Measurements from ENCODE around the gene GLT8D1.
A peak's percentile ranks its signal among the peaks of the same experiment; 100 is the strongest.
"Not testable (repeated sequence)": the region's sequence is repeated elsewhere in the genome, so short reads cannot be mapped to it uniquely, and the experiment has no call there.

Gene GLT8D1, protein sequence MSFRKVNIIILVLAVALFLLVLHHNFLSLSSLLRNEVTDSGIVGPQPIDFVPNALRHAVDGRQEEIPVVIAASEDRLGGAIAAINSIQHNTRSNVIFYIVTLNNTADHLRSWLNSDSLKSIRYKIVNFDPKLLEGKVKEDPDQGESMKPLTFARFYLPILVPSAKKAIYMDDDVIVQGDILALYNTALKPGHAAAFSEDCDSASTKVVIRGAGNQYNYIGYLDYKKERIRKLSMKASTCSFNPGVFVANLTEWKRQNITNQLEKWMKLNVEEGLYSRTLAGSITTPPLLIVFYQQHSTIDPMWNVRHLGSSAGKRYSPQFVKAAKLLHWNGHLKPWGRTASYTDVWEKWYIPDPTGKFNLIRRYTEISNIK

DNA sequence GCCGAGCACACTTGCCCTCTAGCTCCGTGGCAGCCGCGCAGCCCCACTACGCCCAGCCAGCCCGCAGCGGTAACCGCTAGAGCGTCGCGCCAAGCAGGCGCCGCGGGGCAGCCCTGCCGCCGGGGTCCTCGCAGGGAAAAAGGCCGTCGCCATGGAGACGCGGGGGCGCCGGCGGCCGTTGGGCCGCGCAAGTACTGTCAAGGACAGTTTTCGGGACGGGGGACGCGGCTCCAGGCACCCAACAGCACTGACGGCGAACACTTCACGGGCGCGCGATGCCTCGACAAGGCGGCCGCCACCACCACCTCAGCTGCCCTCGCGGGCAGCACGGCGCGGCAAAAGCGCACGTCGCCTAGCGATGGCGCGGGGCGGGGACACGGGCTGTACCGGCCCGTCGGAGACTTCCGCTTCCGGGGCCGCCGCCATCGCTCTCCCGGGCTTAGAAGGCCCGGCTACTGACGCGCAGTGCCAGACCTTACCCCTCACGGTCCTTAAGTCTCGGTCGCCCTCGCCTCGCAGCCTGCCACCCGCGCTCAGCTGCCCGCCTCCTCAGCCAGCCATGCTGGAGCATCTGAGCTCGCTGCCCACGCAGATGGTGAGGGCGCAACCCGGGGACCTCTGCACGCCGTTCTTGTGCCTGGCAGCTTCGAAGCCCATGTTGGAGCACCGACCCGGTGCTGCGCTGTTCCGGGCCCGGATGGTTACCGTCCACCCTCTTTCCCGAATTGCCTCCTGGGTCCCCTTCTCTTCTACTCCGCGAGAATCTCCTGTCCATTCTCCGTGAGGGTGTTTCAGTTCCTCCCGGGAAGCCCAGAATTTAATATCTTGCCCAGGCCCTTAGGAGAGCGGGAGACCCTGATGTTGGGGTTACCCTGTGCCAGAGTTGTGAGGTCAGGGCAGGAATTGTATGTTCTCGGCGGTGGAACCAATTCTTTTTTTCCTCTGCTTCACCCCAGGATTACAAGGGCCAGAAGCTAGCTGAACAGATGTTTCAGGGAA is at the start of gene GLT8D1, which contains the start of gene SPCS1:
TSS of gene GLT8D1 (minus strand) at position 104 of the 999 bp plus-strand sequence. CDS start 5,331 bp downstream, outside the sequence.
TSS of gene SPCS1 (plus strand) at position 419 of the 999 bp plus-strand sequence. CDS start at position 560, 141 bp downstream.
- DNase-seq: peak; percentile 84

DNA sequence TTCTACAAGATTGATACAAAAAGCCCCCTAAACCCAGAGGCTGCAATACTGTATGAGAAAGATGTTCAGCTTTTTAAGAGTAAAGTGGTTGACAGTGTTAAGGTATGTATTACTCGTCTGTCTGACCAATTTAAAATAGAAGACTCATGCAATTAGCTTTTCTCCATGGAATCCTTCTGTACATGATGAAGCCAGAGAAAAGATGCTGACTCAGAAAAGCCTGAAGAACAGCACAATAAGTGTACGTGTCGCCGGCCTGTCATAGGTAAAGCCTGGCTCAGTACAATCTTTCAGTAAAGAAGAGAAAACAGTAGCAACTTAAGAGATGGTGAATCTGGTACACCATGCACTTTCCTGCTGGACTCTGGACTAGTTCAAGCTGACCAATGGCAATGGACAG is 48.8 kb upstream of the GLT8D1 start:
- no peak for DNase-seq

DNA sequence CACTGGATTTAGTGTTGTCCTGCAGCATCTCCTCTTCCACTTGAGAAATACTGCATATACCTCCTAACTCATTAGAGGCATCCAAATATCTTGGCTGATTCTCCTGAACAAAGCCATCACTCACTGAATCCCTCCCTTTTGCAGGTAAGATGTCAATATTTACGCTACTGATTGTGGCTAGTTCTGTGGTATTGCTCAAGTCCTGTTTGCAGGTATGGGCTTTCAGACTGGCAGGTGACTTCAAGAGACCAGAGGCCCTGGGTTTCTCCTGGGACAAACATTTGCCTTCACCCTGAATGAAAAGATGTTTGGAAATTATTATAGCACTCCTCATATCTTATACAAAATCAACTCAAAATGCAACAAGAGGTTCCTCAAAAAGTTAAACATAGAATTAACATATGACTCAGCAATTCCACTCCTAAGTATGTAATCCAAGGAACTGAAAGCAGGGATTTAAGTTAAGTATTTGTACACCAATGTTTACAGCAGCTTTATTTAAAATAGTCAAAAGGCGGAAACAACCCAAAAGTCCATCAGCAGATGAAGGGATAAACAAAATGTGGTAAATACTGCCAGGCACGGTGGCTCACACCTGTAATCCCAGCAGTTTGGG is 46.6 kb upstream of the GLT8D1 start:
- DNase-seq: no peak

DNA sequence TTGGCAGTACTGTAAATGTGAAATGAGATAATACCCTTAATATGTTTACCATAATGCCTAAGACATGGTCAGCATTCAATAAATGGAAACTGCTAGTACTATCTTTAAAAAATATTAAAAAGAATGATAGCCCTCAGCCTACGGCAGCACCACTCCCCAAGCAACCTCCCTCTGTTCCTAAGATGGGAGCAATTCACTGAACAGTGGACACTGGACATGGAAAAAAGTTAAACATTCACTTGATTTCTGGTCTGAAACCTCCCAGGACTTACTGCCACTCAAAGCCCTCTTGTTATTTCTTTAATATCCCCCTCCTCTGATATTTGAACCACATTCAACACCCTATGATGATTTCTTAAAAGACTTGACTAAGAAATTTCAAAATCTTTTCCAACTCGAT is 38.1 kb upstream of the GLT8D1 start:
- no peak for DNase-seq

DNA sequence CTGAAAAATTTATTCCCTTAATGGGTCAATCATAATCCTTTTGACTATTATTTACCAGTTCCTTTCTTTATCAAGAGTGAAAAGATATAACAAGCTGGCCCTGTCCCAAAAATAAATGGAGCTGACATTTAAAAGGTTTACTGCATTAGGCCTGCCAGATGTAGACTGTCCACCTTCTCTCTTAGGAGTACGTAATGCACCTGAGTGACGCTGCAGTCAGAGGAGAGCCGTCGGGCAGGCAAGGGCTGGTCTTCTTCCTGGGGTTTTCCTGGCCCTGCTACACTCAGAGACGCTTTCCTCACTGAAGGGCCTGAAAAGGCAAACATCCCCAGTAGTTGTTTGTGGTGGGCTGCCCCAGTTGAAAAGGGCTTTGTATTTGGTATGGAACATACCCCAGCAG is 37.6 kb upstream of the GLT8D1 start:
- no peak for DNase-seq

DNA sequence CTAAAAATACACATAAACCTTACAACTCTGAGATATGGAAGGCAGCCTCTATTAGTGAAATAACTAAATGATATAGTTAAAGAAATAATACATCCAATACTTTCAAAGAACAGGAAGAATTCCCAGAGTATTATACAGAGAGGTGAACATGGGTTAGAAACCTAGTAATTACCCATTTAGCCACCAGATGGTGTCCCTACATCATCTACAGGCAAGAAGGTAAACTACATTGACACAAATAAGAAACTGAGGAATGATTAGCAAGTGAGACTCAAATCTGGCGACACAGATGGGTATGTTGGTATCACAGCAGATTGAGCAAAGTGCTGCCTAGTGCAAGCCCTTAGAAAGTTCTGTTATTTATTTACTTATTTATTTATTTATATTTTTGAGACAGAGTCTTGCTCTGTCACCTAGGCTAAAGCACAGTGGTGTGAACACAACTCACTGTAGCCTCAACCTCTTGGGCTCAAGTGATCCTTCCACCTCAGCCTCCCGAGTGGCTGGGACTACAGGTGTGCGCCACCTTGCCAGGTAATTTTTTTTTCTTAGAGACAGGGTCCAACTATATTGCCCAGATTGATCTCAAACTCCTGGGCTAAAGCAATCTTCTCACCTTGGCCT is 36.9 kb upstream of the GLT8D1 start:
- DNase-seq: peak; percentile 33

DNA sequence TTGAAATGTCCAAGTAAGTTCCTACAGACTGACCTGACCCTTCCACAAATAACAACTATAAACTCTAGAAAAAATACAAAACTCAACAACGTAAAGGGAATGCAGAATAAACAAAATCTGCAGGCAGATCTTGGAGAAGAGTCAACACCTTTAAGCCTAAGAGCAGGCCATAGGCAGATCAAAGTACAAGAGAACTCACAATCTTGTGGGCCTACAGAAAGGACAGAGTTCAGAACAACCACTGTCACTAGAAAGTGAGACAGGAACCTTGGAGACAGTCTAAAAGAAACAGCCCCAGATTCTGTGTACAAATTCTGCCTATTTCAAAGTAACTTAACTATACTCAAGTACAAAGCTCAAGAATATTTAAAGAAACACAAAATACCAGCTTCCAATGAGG is 34.1 kb upstream of the GLT8D1 start:
- DNase-seq: no peak

DNA sequence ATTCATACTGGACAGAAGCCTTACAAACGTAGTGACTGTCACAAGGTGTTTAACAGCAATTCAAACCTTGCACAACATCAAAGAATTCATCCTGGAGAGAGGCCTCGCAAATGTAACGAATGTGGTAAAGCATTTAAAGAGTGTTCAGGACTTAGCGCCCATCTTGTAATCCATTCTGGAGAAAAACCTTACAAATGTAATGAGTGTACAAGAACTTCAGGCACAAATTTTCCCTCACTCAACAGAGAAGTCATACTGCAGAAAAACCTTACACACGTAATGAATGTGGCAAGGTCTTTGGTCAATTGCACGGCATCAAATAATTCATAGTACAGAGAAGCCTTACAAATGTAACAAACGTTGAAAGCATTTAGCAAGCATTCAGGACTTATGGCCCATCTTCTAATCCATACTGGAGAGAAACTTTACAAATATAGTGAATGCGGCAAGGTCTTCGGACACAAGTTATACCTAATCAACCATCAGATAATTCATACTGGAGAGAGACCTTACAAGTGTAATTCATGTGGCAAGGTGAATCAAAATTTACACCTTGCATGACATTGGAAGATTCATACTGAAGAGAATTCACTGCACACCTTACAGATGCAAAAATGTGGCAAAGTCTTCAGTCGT is 27.8 kb upstream of the GLT8D1 start:
- no peak for DNase-seq

DNA sequence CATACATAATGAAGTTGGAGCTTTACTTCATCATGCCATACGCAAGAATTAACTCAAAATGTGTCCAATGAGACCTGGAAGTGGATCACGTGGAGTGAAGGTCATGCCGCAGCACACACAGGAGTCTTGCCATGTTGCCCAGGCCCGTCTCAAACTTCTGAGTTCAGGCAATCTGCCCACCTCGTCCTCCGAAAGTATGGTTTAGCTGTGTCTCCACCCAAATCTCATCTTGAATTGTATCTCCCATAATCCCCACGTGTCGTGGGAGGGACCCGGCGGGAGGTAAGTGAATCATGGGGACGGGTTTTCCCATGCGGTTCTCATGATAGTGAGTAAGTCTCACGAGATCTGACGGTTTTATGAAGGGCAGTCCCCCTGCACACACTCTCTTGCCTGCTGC is 26.0 kb upstream of the GLT8D1 start:
- no peak for DNase-seq

DNA sequence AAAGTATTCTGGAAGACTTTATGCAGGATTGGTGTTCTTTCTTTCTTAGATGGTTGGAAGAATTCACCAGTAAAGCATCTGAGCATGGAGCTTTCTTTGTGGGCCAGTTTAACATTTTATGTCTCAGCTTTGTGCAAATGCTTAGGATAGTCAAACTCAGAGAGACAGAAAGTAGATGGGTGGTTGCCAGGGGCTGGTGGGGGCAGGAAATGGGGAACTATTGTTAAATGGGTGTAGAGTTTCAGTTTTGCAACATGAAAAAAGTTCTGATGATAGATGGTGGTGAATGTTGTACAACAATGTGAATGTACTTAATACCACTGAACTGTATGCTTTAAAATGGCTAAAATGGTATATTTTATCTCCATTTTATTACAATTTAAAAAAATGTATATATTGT is 25.1 kb upstream of the GLT8D1 start:
- no peak for DNase-seq

DNA sequence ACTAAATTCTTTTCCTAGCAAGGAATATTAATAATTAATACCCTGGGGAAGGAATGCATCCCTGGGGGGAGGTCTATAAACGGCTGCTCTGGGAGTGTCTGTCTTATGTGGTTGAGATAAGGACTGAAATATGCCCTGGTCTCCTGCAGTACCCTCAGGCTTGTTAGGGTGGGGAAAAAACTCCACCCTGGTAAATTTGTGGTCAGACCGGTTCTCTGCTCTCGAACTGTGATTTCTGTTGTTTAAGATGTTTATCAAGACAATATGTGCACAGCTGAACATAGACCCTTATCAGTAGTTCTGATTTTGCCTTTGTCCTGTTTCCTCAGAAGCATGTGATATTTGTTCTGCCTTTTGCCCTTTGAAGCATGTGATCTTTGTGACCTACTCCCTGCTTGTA is 23.2 kb upstream of the GLT8D1 start:
- DNase-seq: not testable (repeated sequence)

DNA sequence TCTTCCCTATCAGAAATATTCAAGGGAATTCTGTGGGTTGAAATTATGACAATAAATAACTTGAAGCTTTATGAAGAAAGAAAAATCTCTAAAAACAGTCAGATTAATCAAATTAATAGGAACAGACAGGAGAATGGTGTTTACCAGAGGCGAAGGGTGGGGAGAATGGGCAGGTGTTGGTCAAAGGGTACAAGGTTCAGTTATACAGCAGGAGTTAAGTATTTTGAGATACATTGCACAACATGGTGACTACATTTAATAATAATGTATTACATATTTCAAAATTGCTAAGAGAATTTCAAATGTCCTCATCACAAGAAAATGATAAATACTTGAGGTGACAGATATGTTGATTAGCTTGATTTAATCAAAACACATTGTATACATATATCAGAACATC is 18.9 kb upstream of the GLT8D1 start:
- no peak for DNase-seq

DNA sequence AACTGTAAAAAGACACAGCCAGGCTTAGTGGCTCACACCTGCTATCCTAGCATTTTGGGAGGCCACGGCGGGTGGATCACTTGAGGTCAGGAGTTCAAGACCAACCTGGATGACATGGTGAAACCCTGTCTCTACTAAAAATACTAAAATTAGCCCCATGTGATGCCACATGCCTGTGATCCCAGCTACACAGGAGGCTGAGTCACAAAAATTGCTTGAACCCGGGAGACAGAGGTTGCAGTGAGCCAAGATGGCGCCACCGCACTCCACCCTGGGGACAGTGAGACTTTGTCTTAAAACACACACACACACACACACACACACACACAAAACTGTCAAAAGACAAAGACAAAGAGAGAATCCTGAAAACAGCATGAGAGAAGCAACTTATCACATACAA is 18.3 kb upstream of the GLT8D1 start:
- DNase-seq: no peak

DNA sequence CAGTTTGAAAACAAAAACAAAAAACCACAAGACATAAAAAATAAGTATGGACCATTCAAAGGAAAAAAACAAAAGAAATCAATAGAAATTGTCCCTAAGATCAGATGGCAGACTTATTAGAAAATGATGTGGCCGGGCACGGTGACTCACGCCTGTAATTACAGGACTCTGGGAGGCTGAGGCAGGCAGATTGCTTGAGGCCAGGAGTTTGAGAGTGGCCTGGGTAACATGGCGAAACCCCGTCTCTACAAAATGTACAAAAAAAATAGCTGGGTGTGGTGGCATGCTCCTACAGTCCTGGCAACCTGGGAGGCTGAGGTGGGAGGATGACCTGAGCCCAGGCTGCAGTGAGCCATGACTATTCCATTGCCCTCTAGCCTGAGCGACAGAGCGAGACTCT is 16.9 kb upstream of the GLT8D1 start:
- peak; percentile 10 for DNase-seq

DNA sequence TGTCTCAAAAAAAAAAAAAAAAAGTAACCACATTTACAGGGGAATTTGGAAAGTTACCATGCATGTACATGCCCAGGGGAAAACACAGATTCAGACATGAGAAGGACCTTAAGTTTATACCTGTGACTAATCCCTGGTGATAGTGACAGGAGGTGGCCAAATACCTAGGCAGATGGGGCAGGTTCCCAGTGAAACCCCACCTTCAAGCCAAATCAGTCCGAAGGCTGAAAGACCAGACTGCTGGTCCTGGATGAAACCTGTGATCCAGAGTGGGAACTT is 16.1 kb upstream of the GLT8D1 start:
- DNase-seq: no peak

DNA sequence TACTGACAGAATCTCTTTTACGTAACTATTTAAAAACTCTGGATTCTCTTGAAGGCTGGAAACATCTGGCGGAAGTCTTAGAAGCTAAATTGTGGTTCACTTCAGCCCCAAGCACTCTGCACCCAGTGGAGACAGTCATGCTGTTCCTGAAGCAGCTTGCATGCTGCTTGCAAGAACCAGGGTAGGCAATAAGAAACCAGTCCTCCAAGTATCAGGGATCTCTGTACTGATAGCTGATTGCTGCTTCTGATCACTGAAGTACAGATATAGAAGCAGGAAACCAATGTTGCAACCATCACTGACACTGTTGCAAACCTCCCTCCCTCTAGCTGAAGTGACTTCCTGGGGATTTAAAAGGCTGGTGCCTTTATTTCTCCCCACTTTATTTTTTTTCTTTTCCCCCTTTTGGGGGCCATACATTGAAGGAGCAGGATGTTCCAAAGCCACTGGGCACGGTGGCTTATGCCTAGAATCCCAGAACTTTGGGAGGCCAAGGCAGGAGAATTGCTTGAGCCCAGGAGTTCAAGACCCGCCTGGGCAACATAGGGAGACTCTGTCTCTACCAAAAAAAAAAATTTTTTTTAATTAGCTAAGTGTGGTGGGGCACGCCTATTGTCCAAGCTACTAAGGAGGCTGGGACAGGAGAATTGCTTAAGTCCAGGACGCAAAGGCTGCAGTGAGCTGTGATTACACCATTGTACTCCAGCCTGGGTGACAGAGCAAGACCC is 15.6 kb upstream of the GLT8D1 start:
- DNase-seq: no peak

DNA sequence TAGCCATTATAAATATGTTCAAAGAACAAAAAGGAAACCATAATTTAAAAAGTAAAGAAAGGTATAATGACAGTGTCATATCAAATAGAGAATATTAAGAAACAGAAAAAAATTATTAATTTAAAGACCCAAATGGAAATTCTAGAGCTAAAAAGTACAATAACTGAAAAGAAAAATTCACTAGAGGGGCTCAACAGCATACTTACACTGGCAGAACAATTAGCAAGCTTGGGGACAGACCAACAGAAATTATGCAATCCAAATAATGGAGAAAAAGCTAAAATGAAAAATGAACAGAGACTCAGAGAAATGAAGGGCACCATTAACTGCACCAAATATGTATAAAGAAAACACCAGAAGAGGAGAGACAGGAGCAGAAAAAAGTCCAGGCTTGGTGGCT is 14.0 kb upstream of the GLT8D1 start:
- DNase-seq: no peak

DNA sequence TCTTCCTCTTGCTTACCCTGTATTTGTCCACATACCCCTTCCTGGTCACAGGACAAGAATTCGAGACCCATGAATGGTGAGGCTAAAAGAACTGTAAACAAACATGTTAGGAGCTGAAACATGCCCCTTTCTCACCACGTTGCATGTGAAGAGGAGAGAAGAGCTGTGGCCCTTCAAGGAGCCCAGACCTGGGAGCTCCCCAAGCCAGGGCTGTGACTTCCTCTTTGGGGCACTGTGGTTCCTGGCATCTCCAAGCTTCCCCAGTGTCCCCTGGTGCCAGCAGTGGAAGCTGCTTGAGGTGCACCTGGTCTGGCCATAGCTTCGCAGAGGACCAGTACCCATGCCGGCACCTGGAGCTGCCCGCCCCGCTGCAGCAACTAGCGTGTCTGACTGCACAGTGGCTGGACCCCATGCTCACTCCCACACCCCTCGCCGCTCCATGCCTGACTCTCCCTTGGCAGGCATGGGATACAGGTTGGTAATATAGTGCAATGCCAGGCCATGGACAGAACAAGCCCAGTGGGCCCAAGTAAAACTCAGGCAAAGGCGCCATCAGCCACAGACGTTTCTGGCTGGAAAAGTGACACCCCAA is 10.2 kb upstream of the GLT8D1 start:
- no peak for DNase-seq

DNA sequence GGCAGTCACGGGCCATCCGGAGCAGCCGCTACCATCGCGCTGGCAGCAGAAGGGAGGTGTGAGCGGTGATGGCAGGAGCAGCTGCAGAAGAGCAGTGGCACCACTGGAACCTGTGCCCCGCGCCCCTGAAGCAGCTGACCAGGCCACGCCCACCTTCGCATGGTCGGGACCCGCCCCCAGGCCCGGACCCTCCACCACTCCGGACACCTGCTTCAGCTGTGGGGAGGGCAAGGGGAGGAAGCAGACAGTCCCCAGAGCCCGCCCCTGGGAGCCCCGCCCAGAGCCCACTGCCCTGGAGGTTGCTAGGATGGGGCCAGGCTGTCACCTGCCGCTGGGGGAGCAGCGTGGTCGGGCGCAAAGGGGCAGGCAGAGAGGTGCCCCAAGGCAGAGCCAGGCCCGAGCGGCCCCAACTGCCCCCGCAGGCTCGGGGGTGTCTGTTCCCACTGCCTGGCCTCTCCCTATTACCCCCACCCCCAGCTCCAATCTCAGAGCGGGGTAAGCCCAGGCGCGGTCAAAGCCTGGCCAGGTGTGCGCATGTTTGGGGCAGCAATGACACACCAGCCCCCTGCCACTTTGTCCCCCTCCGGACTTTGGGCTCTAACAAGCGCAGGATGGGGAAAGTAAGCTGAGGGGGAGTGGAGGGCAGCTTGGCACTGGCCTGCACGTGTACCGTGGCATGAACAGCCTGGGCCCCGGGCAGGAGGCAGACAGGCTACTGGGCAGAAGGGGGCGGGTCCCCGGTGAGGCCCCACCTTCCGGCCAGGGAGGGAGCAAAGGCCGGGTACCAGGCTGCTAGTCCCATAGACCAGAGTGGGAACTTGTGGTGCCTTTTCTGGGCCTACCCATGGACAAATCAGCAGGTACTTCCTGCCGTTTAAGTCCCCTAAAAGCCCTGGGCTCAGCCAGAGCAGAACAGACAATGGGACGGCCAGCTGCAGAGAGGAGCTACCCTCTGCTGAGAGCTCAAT is 9.0 kb upstream of the GLT8D1 start:
- DNase-seq: no peak

Measured in EL (cell line).